Smooth muscle cell (in vitro differentiated cells): Measurements from ENCODE around the gene TMPRSS13. TPM values are rescaled to one million over a fixed set of nuclear protein-coding genes. Genes with fewer than 3 reads are reported as not detected.

Experiments
- polyA plus RNA-seq: library from polyadenylated mRNA; unstranded; fragments of >200 nt; fragmentation: Nextera tagmentation; extraction: Ambion mirVana; gene quantifications from 2 replicates; pipeline ENCODE4 v1.2.1, GENCODE V29; 2016
- total RNA-seq: library from RNA; depleted of rRNA; stranded (reverse); fragments of >200 nt; gene quantifications from 2 replicates; pipeline ENCODE4 v1.2.3, GENCODE V29; 2014

The TMPRSS13 gene
- total and polyA plus RNA-seq, 2 experiments from 2014 or later, result 0.73 to 1.3 TPM

Other genes with a start within 250 kb of the TMPRSS13 start
- 0.04 and 0.22 TPM in 2 replicates for gene DSCAML1, start 132.2 kb downstream of the TMPRSS13 start, total RNA-seq
- 0.37 TPM in 1 of 2 replicates, not detected in the other for gene DSCAML1, start 132.2 kb downstream of the TMPRSS13 start, polyA plus RNA-seq
- 0.40 TPM in 1 of 2 replicates, not detected in the other for gene FXYD2, start 104.7 kb downstream of the TMPRSS13 start, total RNA-seq
- 1.00 and 2.3 TPM in 2 replicates for gene FXYD2, start 104.7 kb downstream of the TMPRSS13 start, polyA plus RNA-seq
- 24.6 and 27.7 TPM in 2 replicates for gene FXYD6, start 52.7 kb downstream of the TMPRSS13 start, total RNA-seq
- gene FXYD6, start 52.7 kb downstream of the TMPRSS13 start, polyA plus RNA-seq, result 50.1 and 84.5 TPM in 2 replicates
- 0.09 and 0.18 TPM in 2 replicates for gene IL10RA, start 57.0 kb upstream of the TMPRSS13 start, total RNA-seq
- 0.07 and 0.27 TPM in 2 replicates for gene IL10RA, start 57.0 kb upstream of the TMPRSS13 start, polyA plus RNA-seq
- 7.4 TPM in 1 of 2 replicates, not detected in the other for gene TMPRSS4, start 147.7 kb upstream of the TMPRSS13 start, total RNA-seq
- gene TMPRSS4, start 147.7 kb upstream of the TMPRSS13 start, polyA plus RNA-seq, result not detected in 2 replicates
- gene SMIM35, start 157.6 kb upstream of the TMPRSS13 start, total RNA-seq, result not detected in 2 replicates
- not detected in 2 replicates for gene SMIM35, start 157.6 kb upstream of the TMPRSS13 start, polyA plus RNA-seq
- gene SCN4B, start 223.4 kb upstream of the TMPRSS13 start, total RNA-seq, result not detected in 2 replicates
- not detected in 2 replicates for gene SCN4B, start 223.4 kb upstream of the TMPRSS13 start, polyA plus RNA-seq
- gene SCN2B, start 247.2 kb upstream of the TMPRSS13 start, total RNA-seq, result 0.13 and 0.40 TPM in 2 replicates
- gene SCN2B, start 247.2 kb upstream of the TMPRSS13 start, polyA plus RNA-seq, result 0.22 and 0.31 TPM in 2 replicates